Uterus (tissue), 4 donors: ENCODE results near the gene MESP1. TPM values are rescaled to one million over a fixed set of nuclear protein-coding genes. Genes with fewer than 3 reads are reported as not detected.

ENCODE experiments used
- DNase-seq, 2 donors: peaks; one replicate each; pipeline ENCODE4 v3.0.0-alpha.2; 2019 to 2020
- H3K27ac ChIP-seq, 2 donors: fragments of 200-600 bp; sonication (generic); 1 replicate in 1 of 2; 2 replicates in 1 of 2; pipeline ENCODE4 v1.5.1; 2016 to 2018
- H3K27me3 ChIP-seq, 2 donors: fragments of 200-600 bp; sonication (generic); one replicate each; pipeline ENCODE4 v1.5.1; 2018 to 2019; ENCODE audit warnings: control low read depth in 1 of 2
- H3K36me3 ChIP-seq, 2 donors: fragments of 200-600 bp; sonication (generic); one replicate each; pipeline ENCODE4 v1.5.1; 2019; ENCODE audit warnings: control low read depth in 1 of 2
- H3K4me1 ChIP-seq, 2 donors: fragments of 200-600 bp; sonication (generic); one replicate each; pipeline ENCODE4 v1.5.1; 2018 to 2019; ENCODE audit warnings: control low read depth in 1 of 2
- H3K4me3 ChIP-seq, 2 donors: fragments of 200-600 bp; sonication (generic); 1 replicate in 1 of 2; 2 replicates in 1 of 2; pipeline ENCODE4 v1.5.1; 2018 to 2019; ENCODE audit warnings: mild to moderate bottlenecking in 1 of 2
- H3K9me3 ChIP-seq, 2 donors: fragments of 200-600 bp; sonication (generic); one replicate each; pipeline ENCODE4 v1.5.1; 2019; ENCODE audit warnings: control low read depth in 1 of 2
- POLR2A ChIP-seq, 2 donors: fragments of 450-650 bp; IDR thresholded peaks; one replicate each; pipeline ENCODE4 v1.6.1; 2016; ENCODE audit warnings: antibody characterized with exemption in 2 of 2, mild to moderate bottlenecking in 1 of 2, moderate library complexity in 1 of 2
- intact Hi-C: fragments of 100-400 bp; cut with DNase I; formaldehyde crosslinking; loops from one replicate; pipeline ENCODE4 v1.15.1; 2023; ENCODE audit warnings: low total_unique reads
- total RNA-seq, 4 donors: library from RNA; depleted of rRNA in 3 of 4; stranded (reverse); fragments of >200 nt in 3 of 4; gene quantifications; one replicate each; pipeline versions ENCODE4 v1.1.0 to v1.2.4, GENCODE V29; 2014 to 2023
- TF ChIP-seq, protein P1 (sequence below), 4 experiments: fragments of 200-600 bp in 2 of 4; fragments of 450-650 bp in 2 of 4; sonication (generic) in 2 of 4; IDR thresholded peaks; one replicate each; pipeline ENCODE4 v1.5.1; 2016 to 2019; ENCODE audit warnings: antibody characterized with exemption in 4 of 4, mild to moderate bottlenecking in 2 of 4, moderate library complexity in 1 of 4
- donor health status: DM: yes; HTN: yes; CAD: no.

The MESP1 gene, protein sequence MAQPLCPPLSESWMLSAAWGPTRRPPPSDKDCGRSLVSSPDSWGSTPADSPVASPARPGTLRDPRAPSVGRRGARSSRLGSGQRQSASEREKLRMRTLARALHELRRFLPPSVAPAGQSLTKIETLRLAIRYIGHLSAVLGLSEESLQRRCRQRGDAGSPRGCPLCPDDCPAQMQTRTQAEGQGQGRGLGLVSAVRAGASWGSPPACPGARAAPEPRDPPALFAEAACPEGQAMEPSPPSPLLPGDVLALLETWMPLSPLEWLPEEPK
- 1 to 10 TPM in 3 of 4 donors, not detected in 1; 1.0 to 6.5 (median 2.7) TPM for total RNA-seq

DNA sequence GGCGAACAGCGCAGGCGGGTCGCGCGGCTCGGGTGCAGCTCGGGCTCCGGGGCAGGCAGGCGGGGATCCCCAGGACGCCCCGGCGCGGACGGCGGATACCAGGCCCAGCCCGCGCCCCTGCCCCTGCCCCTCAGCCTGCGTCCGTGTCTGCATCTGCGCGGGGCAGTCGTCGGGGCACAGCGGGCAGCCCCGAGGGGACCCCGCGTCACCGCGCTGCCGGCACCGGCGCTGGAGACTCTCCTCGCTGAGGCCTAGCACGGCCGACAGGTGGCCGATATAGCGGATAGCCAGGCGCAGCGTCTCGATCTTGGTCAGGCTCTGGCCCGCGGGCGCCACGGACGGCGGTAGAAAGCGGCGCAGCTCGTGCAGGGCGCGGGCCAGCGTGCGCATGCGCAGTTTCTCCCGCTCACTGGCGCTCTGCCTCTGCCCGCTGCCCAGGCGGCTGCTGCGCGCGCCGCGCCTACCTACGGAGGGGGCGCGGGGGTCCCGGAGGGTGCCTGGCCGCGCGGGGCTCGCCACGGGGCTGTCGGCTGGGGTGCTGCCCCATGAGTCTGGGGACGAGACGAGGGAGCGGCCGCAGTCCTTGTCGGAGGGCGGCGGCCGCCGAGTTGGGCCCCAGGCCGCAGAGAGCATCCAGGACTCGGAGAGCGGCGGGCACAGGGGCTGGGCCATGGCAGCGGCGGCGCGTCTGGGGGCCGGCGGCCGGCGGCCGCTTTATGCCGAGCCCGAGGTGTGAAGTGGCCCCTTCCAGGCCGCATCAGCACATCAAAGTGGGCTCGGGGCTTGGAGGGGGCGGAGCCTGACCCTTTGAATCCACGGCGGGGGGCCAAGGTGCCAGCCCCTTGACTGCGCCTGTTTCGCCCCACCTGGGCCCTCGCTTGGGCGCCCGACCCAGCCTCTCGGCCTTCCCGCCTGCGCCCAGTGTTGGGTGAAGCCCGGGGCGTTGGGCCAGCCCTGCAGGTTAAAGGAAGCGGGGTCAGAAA is at the start of gene MESP1:
Gene MESP1 (minus strand): TSS at position 690 of the 983 bp plus-strand sequence. CDS start 18 bp downstream, at position 672.
- Histone ChIP-seq H3K4me3 (peak within 1 kb of the TSS; percentile 35 to 73), H3K4me1 (peaks cover 0 to 7% of the 10 kb centered on the region in 2 donors), H3K27ac (peak within 1 kb of the TSS; percentile 53 to 67), H3K27me3 (peaks cover 0 to 3% of the 10 kb centered on the region in 2 donors), H3K36me3 (no peaks in the 10 kb centered on the region), H3K9me3 (no peaks in the 10 kb centered on the region)
- intact Hi-C loops, result no loop called here
- peak; percentile 90 for DNase-seq
- TF ChIP-seq, protein P1, sequence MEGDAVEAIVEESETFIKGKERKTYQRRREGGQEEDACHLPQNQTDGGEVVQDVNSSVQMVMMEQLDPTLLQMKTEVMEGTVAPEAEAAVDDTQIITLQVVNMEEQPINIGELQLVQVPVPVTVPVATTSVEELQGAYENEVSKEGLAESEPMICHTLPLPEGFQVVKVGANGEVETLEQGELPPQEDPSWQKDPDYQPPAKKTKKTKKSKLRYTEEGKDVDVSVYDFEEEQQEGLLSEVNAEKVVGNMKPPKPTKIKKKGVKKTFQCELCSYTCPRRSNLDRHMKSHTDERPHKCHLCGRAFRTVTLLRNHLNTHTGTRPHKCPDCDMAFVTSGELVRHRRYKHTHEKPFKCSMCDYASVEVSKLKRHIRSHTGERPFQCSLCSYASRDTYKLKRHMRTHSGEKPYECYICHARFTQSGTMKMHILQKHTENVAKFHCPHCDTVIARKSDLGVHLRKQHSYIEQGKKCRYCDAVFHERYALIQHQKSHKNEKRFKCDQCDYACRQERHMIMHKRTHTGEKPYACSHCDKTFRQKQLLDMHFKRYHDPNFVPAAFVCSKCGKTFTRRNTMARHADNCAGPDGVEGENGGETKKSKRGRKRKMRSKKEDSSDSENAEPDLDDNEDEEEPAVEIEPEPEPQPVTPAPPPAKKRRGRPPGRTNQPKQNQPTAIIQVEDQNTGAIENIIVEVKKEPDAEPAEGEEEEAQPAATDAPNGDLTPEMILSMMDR (IDR thresholded peaks at IDR 0.05), result peak; percentile 47 to 93 (median 86)
- peak; percentile 61 to 70 for TF ChIP-seq POLR2A (IDR thresholded peaks at IDR 0.05)

- no peaks in the 10 kb centered on the region for H3K9me3 ChIP-seq
- no peaks in the 10 kb centered on the region for H3K27me3 ChIP-seq
- TF ChIP-seq, protein P1 (IDR thresholded peaks at IDR 0.05), result no peak
- TF ChIP-seq POLR2A (IDR thresholded peaks at IDR 0.05), result no peak
- H3K4me3 ChIP-seq, result no peak overlapping the region
- intact Hi-C loops, result no loop called here
- H3K36me3 ChIP-seq, result no peaks in the 10 kb centered on the region
- H3K4me1 ChIP-seq, result no peaks in the 10 kb centered on the region
- no peak for DNase-seq
- no peak overlapping the region for H3K27ac ChIP-seq
Observed at GRCh38 chr15:89799918-89800498, 49.0 kb upstream of the MESP1 start.

GRCh38 chr15:89799011-89799911 is 48.2 kb upstream of the MESP1 start:
- intact Hi-C loops, result no loop called here
- no peak for TF ChIP-seq POLR2A (IDR thresholded peaks at IDR 0.05)
- TF ChIP-seq, protein P1 (IDR thresholded peaks at IDR 0.05), result no peak

DNA sequence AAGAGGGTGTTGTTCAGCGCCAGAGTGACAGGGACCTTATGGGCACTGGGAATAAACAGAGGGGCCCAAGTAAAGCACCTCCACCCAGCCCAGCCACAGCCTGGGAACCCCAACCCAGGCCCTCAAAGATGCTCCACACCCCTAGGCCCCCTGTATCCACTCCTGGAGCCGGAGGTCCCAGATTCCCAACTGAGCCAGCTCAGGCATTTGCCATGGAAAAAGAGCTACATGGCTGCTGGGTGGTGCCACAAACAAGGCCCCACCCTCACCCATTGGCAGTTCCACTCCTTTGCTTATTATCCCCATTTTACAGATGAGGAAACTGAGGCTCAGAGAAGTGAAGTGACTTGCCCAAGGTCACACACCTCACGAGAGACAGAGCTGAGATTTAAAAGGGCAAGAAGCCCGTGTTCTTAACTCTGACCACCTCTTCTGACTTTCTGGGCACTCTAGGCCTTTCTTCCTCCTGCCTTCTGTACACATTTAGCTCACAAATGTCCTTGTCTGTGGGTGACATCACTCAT is 46.7 kb upstream of the MESP1 start:
- no peak overlapping the region for H3K4me3 ChIP-seq
- H3K27me3 ChIP-seq, result no peaks in the 10 kb centered on the region
- H3K36me3 ChIP-seq, result no peaks in the 10 kb centered on the region
- no peaks in the 10 kb centered on the region for H3K4me1 ChIP-seq
- no peaks in the 10 kb centered on the region for H3K9me3 ChIP-seq
- TF ChIP-seq, protein P1 (IDR thresholded peaks at IDR 0.05), result no peak
- no peak for TF ChIP-seq POLR2A (IDR thresholded peaks at IDR 0.05)
- intact Hi-C loops, result no loop called here
- DNase-seq, result no peak
- no peak overlapping the region for H3K27ac ChIP-seq

More at GRCh38 chr15:89799011-89799911, 48.2 kb upstream of the MESP1 start:
- Histone ChIP-seq H3K27ac (no peak overlapping the region), H3K27me3 (no peaks in the 10 kb centered on the region), H3K36me3 (no peaks in the 10 kb centered on the region), H3K4me3 (no peak overlapping the region), H3K4me1 (no peaks in the 10 kb centered on the region), H3K9me3 (no peaks in the 10 kb centered on the region)
- no peak for DNase-seq
